H9 (cell line): ENCODE data around the gene COMMD1. TPM values are rescaled to one million over a fixed set of nuclear protein-coding genes. Genes with fewer than 3 reads are reported as not detected.

Experiments
- DNase-seq: peaks from one replicate; pipeline ENCODE4 v3.0.0-alpha.2; 2017
- H2AFZ ChIP-seq: one replicate; pipeline ENCODE4 v1.6.1; 2013; ENCODE audit warnings: mild to moderate bottlenecking, low read length, control low read depth, moderate library complexity
- H2AK5ac ChIP-seq: 2 replicates; pipeline ENCODE4 v1.6.1; 2013; ENCODE audit warnings: low read length, control low read depth, mixed read lengths; ENCODE audit not compliant: insufficient read length
- H2BK120ac ChIP-seq: one replicate; pipeline ENCODE4 v1.6.1; 2013; ENCODE audit warnings: low read depth, mild to moderate bottlenecking, low read length, control low read depth, inconsistent platforms; ENCODE audit not compliant: poor library complexity, severe bottlenecking
- H2BK12ac ChIP-seq: 2 replicates; pipeline ENCODE4 v1.6.1; 2013; ENCODE audit warnings: low read length, control low read depth, mixed read lengths, low read depth; ENCODE audit not compliant: insufficient read length
- H2BK15ac ChIP-seq: 2 replicates; pipeline ENCODE4 v1.6.1; 2013; ENCODE audit warnings: low read depth, low read length, control low read depth
- H2BK20ac ChIP-seq: one replicate; pipeline ENCODE4 v1.6.1; 2013; ENCODE audit warnings: low read depth, mild to moderate bottlenecking, low read length, control low read depth, inconsistent platforms; ENCODE audit not compliant: poor library complexity, severe bottlenecking
- H2BK5ac ChIP-seq: 2 replicates; pipeline ENCODE4 v1.6.1; 2013; ENCODE audit warnings: low read length, control low read depth, mixed read lengths; ENCODE audit not compliant: insufficient read length
- H3K14ac ChIP-seq: 2 replicates; pipeline ENCODE4 v1.6.1; 2013; ENCODE audit warnings: low read length, control low read depth; ENCODE audit not compliant: insufficient read depth
- H3K18ac ChIP-seq: 2 replicates; pipeline ENCODE4 v1.6.1; 2013; ENCODE audit warnings: low read depth, mild to moderate bottlenecking, mixed read lengths, low read length, control low read depth; ENCODE audit not compliant: insufficient read length
- H3K23ac ChIP-seq: 2 replicates; pipeline ENCODE4 v1.6.1; 2013; ENCODE audit warnings: low read length, control low read depth, mixed read lengths, low read depth; ENCODE audit not compliant: insufficient read length
- H3K23me2 ChIP-seq: 2 replicates; pipeline ENCODE4 v1.6.1; 2013; ENCODE audit warnings: low read depth, mild to moderate bottlenecking, mixed read lengths, low read length, control low read depth; ENCODE audit not compliant: insufficient read length, poor library complexity, severe bottlenecking
- H3K27ac ChIP-seq: 2 replicates; pipeline ENCODE4 v1.5.1; 2013; ENCODE audit warnings: low read length, control low read depth, mixed read lengths, low read depth; ENCODE audit not compliant: insufficient read length
- H3K27me3 ChIP-seq: 2 replicates; pipeline ENCODE4 v1.6.1; 2013; ENCODE audit warnings: low read length, control low read depth, inconsistent platforms; ENCODE audit not compliant: insufficient read depth
- H3K4ac ChIP-seq: 2 replicates; pipeline ENCODE4 v1.6.1; 2013; ENCODE audit warnings: low read depth, mild to moderate bottlenecking, control low read depth, inconsistent platforms, low read length, moderate library complexity
- H3K4me1 ChIP-seq: 2 replicates; pipeline ENCODE4 v1.6.1; 2013; ENCODE audit warnings: low read length, control low read depth, inconsistent platforms; ENCODE audit not compliant: insufficient read depth
- H3K4me2 ChIP-seq: 2 replicates; pipeline ENCODE4 v1.6.1; 2013; ENCODE audit warnings: low read length, control low read depth, mixed read lengths; ENCODE audit not compliant: insufficient read length, insufficient read depth
- H3K56ac ChIP-seq: 2 replicates; pipeline ENCODE4 v1.6.1; 2013; ENCODE audit warnings: low read depth, mild to moderate bottlenecking, mixed read lengths, low read length, control low read depth; ENCODE audit not compliant: insufficient read length
- H3K79me1 ChIP-seq: 2 replicates; pipeline ENCODE4 v1.6.1; 2013; ENCODE audit warnings: low read depth, mild to moderate bottlenecking, moderate library complexity, low read length, control low read depth, inconsistent platforms; ENCODE audit not compliant: insufficient read depth, poor library complexity, severe bottlenecking
- H3K79me2 ChIP-seq: 2 replicates; pipeline ENCODE4 v1.6.1; 2013; ENCODE audit warnings: low read length, control low read depth, inconsistent platforms; ENCODE audit not compliant: insufficient read depth
- H3K9ac ChIP-seq: 2 replicates; pipeline ENCODE4 v1.6.1; 2013; ENCODE audit warnings: low read length, control low read depth, mixed read lengths; ENCODE audit not compliant: insufficient read length; ENCODE audit errors: extremely low read depth
- H3K9me3 ChIP-seq: one replicate; pipeline ENCODE4 v1.6.1; 2013; ENCODE audit warnings: low read depth, low read length, inconsistent platforms; ENCODE audit not compliant: control insufficient read depth
- H3T11ph ChIP-seq: one replicate; pipeline ENCODE4 v1.6.1; 2013; ENCODE audit warnings: mild to moderate bottlenecking, low read length, control low read depth, inconsistent platforms
- H4K20me1 ChIP-seq: one replicate; pipeline ENCODE4 v1.6.1; 2013; ENCODE audit not compliant: control insufficient read depth, insufficient read length, insufficient read depth
- H4K5ac ChIP-seq: 2 replicates; pipeline ENCODE4 v1.6.1; 2013; ENCODE audit warnings: low read depth, mild to moderate bottlenecking, mixed read lengths, low read length, control low read depth; ENCODE audit not compliant: insufficient read length
- H4K8ac ChIP-seq: replicated peaks from 2 replicates; pipeline ENCODE4 v1.6.1; 2013; ENCODE audit warnings: low read length, control low read depth, mixed read lengths, low read depth; ENCODE audit not compliant: insufficient read length
- H4K91ac ChIP-seq: 2 replicates; pipeline ENCODE4 v1.6.1; 2013; ENCODE audit warnings: low read depth, mild to moderate bottlenecking, moderate library complexity, mixed read lengths, low read length, control low read depth; ENCODE audit not compliant: insufficient read length
- H3K27ac Mint-ChIP-seq, 3 experiments: 2 replicates in 2 of 3; 3 replicates in 1 of 3; pipeline ENCODE4 v1.8.0; 2020 to 2021; ENCODE audit warnings: mixed read lengths in 3 of 3, mild to moderate bottlenecking in 1 of 3, moderate library complexity in 1 of 3
- H3K27me3 Mint-ChIP-seq: 2 replicates; pipeline ENCODE4 v1.8.0; 2021; ENCODE audit warnings: low read depth, mild to moderate bottlenecking, moderate library complexity, mixed read lengths
- H3K36me3 Mint-ChIP-seq, 3 experiments: 2 replicates in 2 of 3; 3 replicates in 1 of 3; pipeline ENCODE4 v1.8.0; 2020 to 2021; ENCODE audit warnings: low read depth in 3 of 3, mixed read lengths in 3 of 3; ENCODE audit not compliant: insufficient read depth in 1 of 3
- H3K4me1 Mint-ChIP-seq, 2 experiments: 2 replicates each; pipeline ENCODE4 v1.8.0; 2020; ENCODE audit warnings: mixed read lengths in 2 of 2
- H3K4me3 Mint-ChIP-seq, 2 experiments: 2 replicates in 1 of 2; 3 replicates in 1 of 2; pipeline ENCODE4 v1.8.0; 2020 to 2021; ENCODE audit warnings: mild to moderate bottlenecking in 2 of 2, mixed read lengths in 2 of 2, moderate library complexity in 1 of 2
- H3K9me3 Mint-ChIP-seq, 2 experiments: 2 replicates in 1 of 2; 3 replicates in 1 of 2; pipeline ENCODE4 v1.8.0; 2020; ENCODE audit warnings: mild to moderate bottlenecking in 2 of 2, mixed read lengths in 2 of 2, moderate library complexity in 1 of 2
- WGBS: extraction: QIAGEN DNeasy Blood & Tissue Kit; methylation state at CpG from one replicate; pipeline ENCODE4 v1.1.7; 2013; ENCODE audit warnings: missing lambda C conversion rate, low lambda C conversion rate, mixed read lengths; ENCODE audit not compliant: insufficient read length; ENCODE audit errors: extremely low coverage; 5-methylcytosine and 5-hydroxymethylcytosine counted together
- total RNA-seq: library from RNA; stranded (reverse); gene quantifications from 2 replicates; pipeline ENCODE4 v1.2.1, GENCODE V29; 2021
- TF ChIP-seq, protein P1 (sequence below): fragments of 200-600 bp; sonication (generic); conservative IDR thresholded peaks from 3 replicates; pipeline ENCODE4 v1.8.0; 2021; ENCODE audit warnings: antibody characterized with exemption, mild to moderate bottlenecking

COMMD1 gene
- total RNA-seq, 1 experiment from 2014 or later = 31.5 TPM

DNA sequence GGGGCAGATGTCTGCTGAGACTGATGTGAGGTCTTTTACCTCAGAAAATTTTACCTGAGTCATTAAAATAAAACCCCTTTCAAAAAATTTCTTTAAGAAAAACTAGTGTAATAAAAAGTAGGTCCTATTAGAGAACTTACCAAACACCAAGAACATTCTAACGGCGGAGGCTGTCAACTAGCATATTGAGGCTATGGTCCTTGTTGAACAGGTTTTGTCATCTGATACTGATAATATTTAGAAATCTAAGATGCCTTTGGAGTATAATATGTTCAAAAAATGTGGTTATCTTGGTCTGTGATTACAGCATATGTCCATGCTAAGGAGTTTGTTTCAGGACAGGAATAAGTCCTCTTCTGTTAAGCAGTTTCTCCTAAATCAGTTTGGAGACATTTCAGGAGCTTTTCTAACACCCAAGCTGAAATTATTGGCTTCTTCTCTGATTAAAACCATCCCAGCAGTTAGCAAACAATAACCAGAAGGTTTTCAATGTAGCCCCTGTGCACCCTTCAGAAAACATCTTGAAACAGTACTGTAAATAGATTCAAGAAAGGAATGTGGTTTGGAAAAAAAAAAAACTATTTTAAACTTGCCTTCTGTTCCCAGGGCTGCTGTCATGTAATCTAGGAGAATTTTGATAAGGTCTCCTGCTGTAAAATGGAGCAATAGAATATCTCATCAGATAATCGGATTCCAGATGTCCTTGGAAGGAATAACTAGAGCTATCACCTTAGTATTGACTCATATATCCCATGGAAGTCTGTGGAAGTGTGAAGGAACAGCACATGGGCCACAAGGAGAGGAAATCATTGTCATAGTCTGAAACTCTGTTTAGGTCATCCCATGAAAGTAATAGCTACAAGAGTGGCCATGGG is 231.7 kb downstream of the COMMD1 start:
- Histone ChIP-seq H4K8ac (no peak overlapping the region), H3K23me2 (peaks cover 3% of the 10 kb centered on the region), H3K9ac (no peak overlapping the region), H2BK120ac (no peak overlapping the region), H3K27ac (no peak overlapping the region), H2BK15ac (no peak overlapping the region), H3K4me1 (no peaks in the 10 kb centered on the region), H4K5ac (no peak overlapping the region), H3K4ac (no peak overlapping the region), H3K14ac (no peak overlapping the region), H3K9me3 (no peaks in the 10 kb centered on the region), H2BK20ac (no peak overlapping the region), H3K23ac (no peak overlapping the region), H2BK12ac (no peak overlapping the region), H2AK5ac (no peak overlapping the region), H4K20me1 (no peaks in the 10 kb centered on the region), H3K79me1 (no peaks in the 10 kb centered on the region), H3K79me2 (no peaks in the 10 kb centered on the region), H3K27me3 (no peaks in the 10 kb centered on the region), H2BK5ac (no peak overlapping the region), H3K4me2 (no peak overlapping the region), H3K18ac (no peak overlapping the region), H4K91ac (no peak overlapping the region), H3K56ac (no peak overlapping the region), H2AFZ (no peak overlapping the region), H3T11ph (no peak overlapping the region)
- no peak overlapping the region for H3K27ac Mint-ChIP-seq
- H3K4me3 Mint-ChIP-seq = no peak overlapping the region
- TF ChIP-seq, protein P1, sequence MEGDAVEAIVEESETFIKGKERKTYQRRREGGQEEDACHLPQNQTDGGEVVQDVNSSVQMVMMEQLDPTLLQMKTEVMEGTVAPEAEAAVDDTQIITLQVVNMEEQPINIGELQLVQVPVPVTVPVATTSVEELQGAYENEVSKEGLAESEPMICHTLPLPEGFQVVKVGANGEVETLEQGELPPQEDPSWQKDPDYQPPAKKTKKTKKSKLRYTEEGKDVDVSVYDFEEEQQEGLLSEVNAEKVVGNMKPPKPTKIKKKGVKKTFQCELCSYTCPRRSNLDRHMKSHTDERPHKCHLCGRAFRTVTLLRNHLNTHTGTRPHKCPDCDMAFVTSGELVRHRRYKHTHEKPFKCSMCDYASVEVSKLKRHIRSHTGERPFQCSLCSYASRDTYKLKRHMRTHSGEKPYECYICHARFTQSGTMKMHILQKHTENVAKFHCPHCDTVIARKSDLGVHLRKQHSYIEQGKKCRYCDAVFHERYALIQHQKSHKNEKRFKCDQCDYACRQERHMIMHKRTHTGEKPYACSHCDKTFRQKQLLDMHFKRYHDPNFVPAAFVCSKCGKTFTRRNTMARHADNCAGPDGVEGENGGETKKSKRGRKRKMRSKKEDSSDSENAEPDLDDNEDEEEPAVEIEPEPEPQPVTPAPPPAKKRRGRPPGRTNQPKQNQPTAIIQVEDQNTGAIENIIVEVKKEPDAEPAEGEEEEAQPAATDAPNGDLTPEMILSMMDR = no peak
- H3K4me1 Mint-ChIP-seq = peaks cover 14 to 18% of the 10 kb centered on the region in 2 experiments
- H3K9me3 Mint-ChIP-seq = no peaks in the 10 kb centered on the region
- no peaks in the 10 kb centered on the region for H3K27me3 Mint-ChIP-seq
- no CpG with 5 or more reads among the region's 3 CpGs for WGBS
- no peak for DNase-seq
- H3K36me3 Mint-ChIP-seq = no peaks in the 10 kb centered on the region
